GM23248 (cell line): ENCODE measurements around the gene EDC4.

Experiments
- EZH2 ChIP-seq: fragments of 200-600 bp; sonication (generic); IDR thresholded peaks from 2 replicates; pipeline ENCODE4 v1.6.1; 2018; ENCODE audit warnings: antibody characterized with exemption, mild to moderate bottlenecking; ENCODE audit not compliant: insufficient read depth, poor library complexity, severe bottlenecking
- EZH2phosphoT487 ChIP-seq: fragments of 200-600 bp; sonication (generic); IDR thresholded peaks from 2 replicates; pipeline ENCODE4 v1.6.1; 2018; ENCODE audit warnings: antibody characterized with exemption, moderate library complexity, mild to moderate bottlenecking, low read depth; ENCODE audit not compliant: insufficient read depth

DNA sequence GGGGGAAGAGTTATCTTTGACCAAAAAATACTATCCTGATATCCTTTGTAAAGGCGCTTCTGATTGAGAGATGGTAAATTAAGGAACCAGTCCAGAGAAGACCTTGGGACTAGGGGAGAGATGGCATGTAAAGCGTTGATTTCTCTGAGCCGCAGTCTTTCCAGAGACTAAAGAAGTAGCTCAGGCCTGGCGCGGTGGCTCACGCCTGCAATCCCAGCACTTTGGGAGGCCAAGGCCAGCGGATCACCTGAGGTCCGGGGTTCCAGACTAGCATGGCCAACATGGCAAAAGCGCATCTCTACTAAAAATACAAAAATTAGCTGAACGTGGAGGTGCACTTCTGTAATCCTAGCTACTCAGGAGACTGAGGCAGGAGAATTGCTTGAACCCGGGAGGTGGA lies 24.7 kb upstream of the EDC4 start:
- TF ChIP-seq EZH2phosphoT487, result no peak
- TF ChIP-seq EZH2, result no peak
